ENCODE data around the gene RGPD5.
"Not testable (repeated sequence)": the region's sequence is repeated elsewhere in the genome, so short reads cannot be mapped to it uniquely, and the experiment has no call there.

DNA sequence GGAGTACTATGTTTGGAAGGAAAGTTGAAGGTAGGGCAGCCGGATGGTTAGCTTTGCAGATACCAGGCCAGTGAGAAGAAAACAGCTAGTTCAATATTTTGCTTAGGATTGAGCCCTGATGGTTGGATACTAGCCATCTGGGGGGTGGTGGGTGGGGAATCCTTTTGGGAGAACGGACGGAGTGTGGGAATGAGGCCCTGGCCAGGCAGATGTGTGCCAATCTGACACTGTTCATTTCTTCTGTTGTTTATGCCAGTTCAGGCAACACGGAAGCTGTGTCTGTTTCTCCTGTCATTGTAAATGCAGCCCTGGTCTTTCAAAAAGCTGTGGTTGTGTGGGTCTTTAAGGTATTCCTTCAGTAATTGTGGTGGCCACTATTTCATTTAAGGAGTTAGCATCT lies 96.9 kb downstream of the RGPD5 start:
- TF ChIP-seq, protein P1, sequence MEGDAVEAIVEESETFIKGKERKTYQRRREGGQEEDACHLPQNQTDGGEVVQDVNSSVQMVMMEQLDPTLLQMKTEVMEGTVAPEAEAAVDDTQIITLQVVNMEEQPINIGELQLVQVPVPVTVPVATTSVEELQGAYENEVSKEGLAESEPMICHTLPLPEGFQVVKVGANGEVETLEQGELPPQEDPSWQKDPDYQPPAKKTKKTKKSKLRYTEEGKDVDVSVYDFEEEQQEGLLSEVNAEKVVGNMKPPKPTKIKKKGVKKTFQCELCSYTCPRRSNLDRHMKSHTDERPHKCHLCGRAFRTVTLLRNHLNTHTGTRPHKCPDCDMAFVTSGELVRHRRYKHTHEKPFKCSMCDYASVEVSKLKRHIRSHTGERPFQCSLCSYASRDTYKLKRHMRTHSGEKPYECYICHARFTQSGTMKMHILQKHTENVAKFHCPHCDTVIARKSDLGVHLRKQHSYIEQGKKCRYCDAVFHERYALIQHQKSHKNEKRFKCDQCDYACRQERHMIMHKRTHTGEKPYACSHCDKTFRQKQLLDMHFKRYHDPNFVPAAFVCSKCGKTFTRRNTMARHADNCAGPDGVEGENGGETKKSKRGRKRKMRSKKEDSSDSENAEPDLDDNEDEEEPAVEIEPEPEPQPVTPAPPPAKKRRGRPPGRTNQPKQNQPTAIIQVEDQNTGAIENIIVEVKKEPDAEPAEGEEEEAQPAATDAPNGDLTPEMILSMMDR (IDR thresholded peaks at IDR 0.05), result not testable (repeated sequence)
- not testable (repeated sequence) for TF ChIP-seq POLR2A (IDR thresholded peaks at IDR 0.05; ENCODE audit: low read length); TFCP2L1 (CRISPR knock-in tag; IDR thresholded peaks at IDR 0.05); MYC (IDR thresholded peaks at IDR 0.05; ENCODE audit: borderline replicate concordance, low read length); CHD2 (IDR thresholded peaks at IDR 0.05; ENCODE audit: low read length, partially characterized antibody); GATA3 (IDR thresholded peaks at IDR 0.05; ENCODE audit: borderline replicate concordance)
- TF ChIP-seq, protein P2, sequence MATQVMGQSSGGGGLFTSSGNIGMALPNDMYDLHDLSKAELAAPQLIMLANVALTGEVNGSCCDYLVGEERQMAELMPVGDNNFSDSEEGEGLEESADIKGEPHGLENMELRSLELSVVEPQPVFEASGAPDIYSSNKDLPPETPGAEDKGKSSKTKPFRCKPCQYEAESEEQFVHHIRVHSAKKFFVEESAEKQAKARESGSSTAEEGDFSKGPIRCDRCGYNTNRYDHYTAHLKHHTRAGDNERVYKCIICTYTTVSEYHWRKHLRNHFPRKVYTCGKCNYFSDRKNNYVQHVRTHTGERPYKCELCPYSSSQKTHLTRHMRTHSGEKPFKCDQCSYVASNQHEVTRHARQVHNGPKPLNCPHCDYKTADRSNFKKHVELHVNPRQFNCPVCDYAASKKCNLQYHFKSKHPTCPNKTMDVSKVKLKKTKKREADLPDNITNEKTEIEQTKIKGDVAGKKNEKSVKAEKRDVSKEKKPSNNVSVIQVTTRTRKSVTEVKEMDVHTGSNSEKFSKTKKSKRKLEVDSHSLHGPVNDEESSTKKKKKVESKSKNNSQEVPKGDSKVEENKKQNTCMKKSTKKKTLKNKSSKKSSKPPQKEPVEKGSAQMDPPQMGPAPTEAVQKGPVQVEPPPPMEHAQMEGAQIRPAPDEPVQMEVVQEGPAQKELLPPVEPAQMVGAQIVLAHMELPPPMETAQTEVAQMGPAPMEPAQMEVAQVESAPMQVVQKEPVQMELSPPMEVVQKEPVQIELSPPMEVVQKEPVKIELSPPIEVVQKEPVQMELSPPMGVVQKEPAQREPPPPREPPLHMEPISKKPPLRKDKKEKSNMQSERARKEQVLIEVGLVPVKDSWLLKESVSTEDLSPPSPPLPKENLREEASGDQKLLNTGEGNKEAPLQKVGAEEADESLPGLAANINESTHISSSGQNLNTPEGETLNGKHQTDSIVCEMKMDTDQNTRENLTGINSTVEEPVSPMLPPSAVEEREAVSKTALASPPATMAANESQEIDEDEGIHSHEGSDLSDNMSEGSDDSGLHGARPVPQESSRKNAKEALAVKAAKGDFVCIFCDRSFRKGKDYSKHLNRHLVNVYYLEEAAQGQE (IDR thresholded peaks at IDR 0.05), result not testable (repeated sequence)
